ENCODE measurements around the gene ATG4C.

GRCh38 chr1:62772607-62773295 is 11.2 kb upstream of the ATG4C start:
- no peak for TF ChIP-seq POLR2A (IDR thresholded peaks at IDR 0.05; ENCODE audit: low read depth, low read length)
- no peak for TF ChIP-seq EZH2 (IDR thresholded peaks at IDR 0.05; ENCODE audit: borderline replicate concordance, low read depth, low read length, severe bottlenecking)
- TF ChIP-seq CTCF (IDR thresholded peaks at IDR 0.05; ENCODE audit: extremely low read depth in 1 of 2, insufficient read depth in 1 of 2, low read depth in 1 of 2, low read length in 2 of 2) = no peak
- TF ChIP-seq MYC (IDR thresholded peaks at IDR 0.05; ENCODE audit: low read depth, low read length) = no peak
